Large intestine (tissue), 3 donors: Measurements from ENCODE around the gene CYP4V2. TPM values are rescaled to one million over a fixed set of nuclear protein-coding genes. Genes with fewer than 3 reads are reported as not detected.
"Not testable (repeated sequence)": the region's sequence is repeated elsewhere in the genome, so short reads cannot be mapped to it uniquely, and the experiment has no call there.

Experiments
- DNase-seq, 2 donors: peaks; one replicate each; pipeline versions ENCODE4 v3.0.0 to v3.0.0-alpha.2; 2013
- H3K27ac ChIP-seq: one replicate; pipeline ENCODE4 v1.5.1; 2013; ENCODE audit warnings: low read length
- H3K27me3 ChIP-seq: 2 replicates; pipeline ENCODE4 v1.6.1; 2013; ENCODE audit warnings: low read length; ENCODE audit not compliant: control insufficient read depth, insufficient read depth
- H3K36me3 ChIP-seq: 2 replicates; pipeline ENCODE4 v1.6.1; 2013; ENCODE audit warnings: low read length; ENCODE audit not compliant: control insufficient read depth, insufficient read depth
- H3K4me1 ChIP-seq: one replicate; pipeline ENCODE4 v1.6.1; 2013; ENCODE audit warnings: low read length; ENCODE audit not compliant: control insufficient read depth, insufficient read depth
- H3K4me3 ChIP-seq: one replicate; pipeline ENCODE4 v1.5.1; 2013; ENCODE audit warnings: low read length
- H3K9me3 ChIP-seq: one replicate; pipeline ENCODE4 v1.6.1; 2013; ENCODE audit warnings: mild to moderate bottlenecking, low read depth, low read length, moderate library complexity; ENCODE audit not compliant: control insufficient read depth
- WGBS: methylation state at CpG from one replicate; pipeline ENCODE4 v1.1.5; 2013; ENCODE audit warnings: low lambda C conversion rate; ENCODE audit not compliant: insufficient coverage; 5-methylcytosine and 5-hydroxymethylcytosine counted together
- polyA plus RNA-seq: library from polyadenylated mRNA; unstranded; fragments of 120-200 nt; gene quantifications from one replicate; pipeline ENCODE4 v1.2.1, GENCODE V29; 2013

The CYP4V2 gene
- polyA plus RNA-seq, 1 donor, result 48.4 TPM

DNA sequence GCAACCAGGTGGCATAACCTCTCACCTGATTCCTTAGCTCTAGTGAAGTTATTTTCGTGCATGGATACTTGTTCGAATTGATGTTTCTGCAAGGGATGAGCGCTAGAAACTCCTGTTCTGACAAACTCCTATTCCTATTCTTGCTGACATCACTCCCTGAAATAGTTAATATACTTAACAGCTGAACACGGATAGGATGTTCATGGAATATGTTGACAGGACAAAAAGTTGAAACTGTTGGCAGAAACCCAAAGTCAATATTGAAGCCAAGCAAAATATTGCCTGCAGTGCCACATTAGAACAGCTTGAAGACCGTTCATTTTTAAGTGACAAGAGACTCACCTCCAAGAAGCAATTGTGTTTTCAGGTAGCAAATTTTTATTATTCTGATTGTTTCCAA lies 35.9 kb downstream of the CYP4V2 start, which contains the start of gene KLKB1:
Gene KLKB1, plus strand, starts transcription at position 287 of the 400 bp plus-strand sequence. CDS start 689 bp downstream, outside the sequence.
- 17% methylated on average over 1 of the region's 5 CpGs for whole genome bisulfite sequencing
- Histone ChIP-seq H3K27ac (no peak within 1 kb of the TSS), H3K4me3 (no peak within 1 kb of the TSS), H3K36me3 (no peaks in the 10 kb centered on the region), H3K9me3 (peaks cover 26% of the 10 kb centered on the region), H3K4me1 (no peaks in the 10 kb centered on the region), H3K27me3 (no peaks in the 10 kb centered on the region)
- peak in 1 of 2 donors; percentile 49 for DNase-seq

DNA sequence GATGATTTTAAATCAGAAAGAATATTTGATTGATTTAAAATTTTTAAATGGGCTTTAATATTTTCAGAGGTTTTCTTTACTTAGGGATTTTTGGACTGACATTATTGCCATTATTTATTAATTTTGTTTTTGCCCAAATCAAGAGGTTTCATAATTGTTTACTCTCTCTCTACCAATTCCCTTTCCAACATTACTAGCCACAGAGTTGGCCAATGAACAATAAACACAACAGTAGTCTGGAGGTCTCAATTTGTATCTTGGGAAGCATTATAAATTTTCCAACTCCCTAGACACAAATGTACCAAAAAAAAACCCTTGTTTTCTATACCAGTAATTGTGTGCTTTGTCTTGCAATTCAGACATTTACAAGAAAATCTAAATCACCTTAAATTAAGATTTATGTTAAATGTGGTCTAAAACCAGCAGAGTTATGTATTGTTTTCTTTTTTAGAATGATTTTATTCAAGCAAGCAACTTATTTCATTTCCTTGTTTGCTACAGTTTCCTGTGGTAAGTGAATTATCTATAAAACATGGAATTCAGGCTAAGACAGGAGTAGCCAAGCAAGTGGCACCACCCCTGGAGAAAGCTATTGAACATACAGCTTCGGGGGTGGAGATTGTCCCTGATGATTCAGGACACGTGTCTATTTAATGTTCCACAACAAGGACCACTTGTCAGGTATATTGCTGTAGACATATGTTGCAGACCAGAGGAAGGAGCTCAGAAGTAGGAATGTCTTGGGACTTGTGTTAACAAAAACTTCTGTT lies 36.6 kb downstream of the CYP4V2 start:
- Histone ChIP-seq H3K9me3 (peaks cover 26% of the 10 kb centered on the region), H3K27me3 (no peaks in the 10 kb centered on the region), H3K27ac (no peak overlapping the region), H3K4me1 (no peaks in the 10 kb centered on the region), H3K4me3 (no peak overlapping the region), H3K36me3 (no peaks in the 10 kb centered on the region)
- no peak for DNase-seq
- WGBS, result no CpG with 5 or more reads among the region's 2 CpGs

DNA sequence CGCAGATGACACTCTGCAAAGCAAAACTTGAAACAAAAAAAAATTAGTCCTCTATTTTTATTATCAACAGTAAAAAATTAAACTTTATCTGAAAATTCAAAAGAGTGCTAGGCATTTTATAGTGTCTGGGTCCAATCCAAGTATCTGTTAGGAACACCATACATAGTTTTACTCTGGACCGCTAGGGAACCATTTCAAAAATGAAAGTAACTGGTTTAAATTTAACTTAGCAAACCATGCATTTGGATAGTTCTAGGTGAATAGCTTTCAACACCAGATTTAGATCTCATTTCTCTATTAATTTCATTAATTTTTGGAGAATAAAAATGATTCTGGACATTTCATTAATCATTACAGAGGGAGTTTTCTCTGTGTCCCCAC lies 37.1 kb downstream of the CYP4V2 start:
- H3K27me3 ChIP-seq, result no peaks in the 10 kb centered on the region
- DNase-seq, result no peak
- H3K9me3 ChIP-seq, result peaks cover 26% of the 10 kb centered on the region
- WGBS, result no CpG with 5 or more reads among the region's 2 CpGs
- no peak overlapping the region for H3K4me3 ChIP-seq
- H3K36me3 ChIP-seq, result no peaks in the 10 kb centered on the region
- H3K27ac ChIP-seq, result no peak overlapping the region
- no peaks in the 10 kb centered on the region for H3K4me1 ChIP-seq

DNA sequence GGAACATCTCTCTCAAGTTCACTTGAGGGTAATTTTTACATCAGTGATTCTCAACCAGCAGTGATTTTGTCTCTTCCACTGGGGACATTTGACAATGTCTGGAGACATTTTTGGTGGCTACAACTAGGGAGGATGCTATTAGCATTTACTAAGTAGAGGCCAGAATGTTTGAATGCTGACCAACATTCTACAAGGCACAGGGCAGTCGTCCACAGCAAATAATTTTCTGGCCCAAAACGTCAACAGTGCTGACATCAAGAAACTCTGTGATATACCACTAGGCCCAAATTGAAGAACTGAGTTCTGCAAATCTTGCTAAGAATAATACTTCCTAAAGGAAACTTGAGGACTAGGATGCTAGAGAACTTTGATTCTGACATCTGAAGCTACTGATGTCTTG lies 43.0 kb downstream of the CYP4V2 start:
- DNase-seq, result no peak
- Histone ChIP-seq H3K4me3 (no peak overlapping the region), H3K27me3 (no peaks in the 10 kb centered on the region), H3K4me1 (no peaks in the 10 kb centered on the region), H3K27ac (no peak overlapping the region), H3K36me3 (no peaks in the 10 kb centered on the region), H3K9me3 (no peaks in the 10 kb centered on the region)
- no CpG with 5 or more reads among the region's 2 CpGs for WGBS

DNA sequence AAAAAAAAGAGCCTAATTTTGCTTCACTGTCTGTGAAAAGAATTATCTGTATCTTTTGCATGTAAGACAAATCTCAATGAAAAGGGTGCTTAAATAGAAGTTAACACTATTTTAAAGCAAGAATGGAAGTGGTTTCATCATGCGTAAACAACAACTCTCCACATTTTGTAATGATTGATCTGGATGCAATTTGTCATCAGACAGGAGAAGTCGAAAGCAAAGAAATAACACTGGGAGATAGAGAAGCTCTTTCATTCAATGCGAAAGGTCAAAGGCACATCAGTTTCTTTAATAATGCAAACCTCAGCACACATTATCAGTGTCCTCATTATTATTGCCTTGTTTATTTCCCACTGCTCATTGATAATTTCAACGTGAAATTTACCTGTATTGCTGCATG lies 44.8 kb downstream of the CYP4V2 start:
- Histone ChIP-seq H3K27ac (no peak overlapping the region), H3K36me3 (no peaks in the 10 kb centered on the region), H3K4me3 (no peak overlapping the region), H3K9me3 (no peaks in the 10 kb centered on the region), H3K27me3 (no peaks in the 10 kb centered on the region), H3K4me1 (no peaks in the 10 kb centered on the region)
- 0% methylated on average over 1 of the region's 4 CpGs for WGBS
- DNase-seq, result no peak

DNA sequence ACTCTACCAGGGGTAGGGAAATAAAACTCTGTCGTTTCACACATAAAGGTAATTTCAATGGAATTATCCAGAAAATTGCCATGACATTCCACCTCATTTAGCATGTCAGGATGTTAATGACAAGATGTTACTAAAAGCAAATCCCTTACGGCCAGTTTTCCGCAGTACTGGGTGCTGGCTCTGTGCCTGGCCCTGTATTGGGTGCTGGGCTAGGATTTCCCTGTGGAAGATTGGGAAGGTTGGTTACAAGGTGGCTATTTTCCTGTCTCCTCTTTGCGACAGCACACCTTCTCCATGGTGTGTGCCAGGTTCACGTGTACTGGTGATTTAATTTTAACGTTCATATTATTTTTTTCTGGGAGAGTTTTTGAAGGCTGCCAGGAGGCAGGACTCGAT lies 49.1 kb downstream of the CYP4V2 start:
- Histone ChIP-seq H3K27me3 (no peaks in the 10 kb centered on the region), H3K36me3 (no peaks in the 10 kb centered on the region), H3K4me3 (no peak overlapping the region), H3K9me3 (no peaks in the 10 kb centered on the region), H3K27ac (no peak overlapping the region), H3K4me1 (no peaks in the 10 kb centered on the region)
- 100% methylated on average over 1 of the region's 7 CpGs for WGBS
- no peak for DNase-seq

DNA sequence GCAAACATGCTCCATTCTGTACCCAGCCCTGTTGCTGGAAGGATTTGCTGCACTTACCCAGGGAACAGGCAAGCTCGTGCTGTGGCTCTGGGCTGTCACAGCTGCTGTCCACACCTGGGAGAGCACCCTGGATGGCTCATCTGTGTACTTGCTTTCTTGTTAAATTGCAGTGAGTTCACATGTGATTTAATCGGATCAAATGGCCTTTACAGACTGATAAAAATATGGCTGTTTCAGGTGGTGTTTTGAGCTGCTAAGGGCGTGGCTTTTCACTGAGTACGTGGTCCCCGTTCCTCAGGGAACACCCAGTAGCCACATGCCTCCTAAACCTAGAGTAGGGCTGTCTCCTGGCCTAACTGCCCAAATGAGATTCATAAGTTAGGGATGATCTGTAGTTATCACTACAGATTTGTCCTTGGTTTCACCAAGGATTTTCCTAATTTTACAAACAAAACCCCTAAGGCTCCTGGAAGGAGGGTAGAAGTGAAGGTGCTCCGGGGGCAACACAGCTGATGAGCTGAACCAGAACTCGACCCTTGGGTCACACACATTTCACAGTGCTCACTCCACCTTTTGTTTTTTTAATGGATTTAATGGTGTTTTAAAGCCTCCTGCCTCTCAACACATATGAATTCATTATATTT lies 49.6 kb downstream of the CYP4V2 start:
- Histone ChIP-seq H3K27me3 (no peaks in the 10 kb centered on the region), H3K9me3 (no peaks in the 10 kb centered on the region), H3K27ac (no peak overlapping the region), H3K36me3 (no peaks in the 10 kb centered on the region), H3K4me1 (no peaks in the 10 kb centered on the region), H3K4me3 (no peak overlapping the region)
- WGBS, result no CpG with 5 or more reads among the region's 7 CpGs
- DNase-seq, result no peak

DNA sequence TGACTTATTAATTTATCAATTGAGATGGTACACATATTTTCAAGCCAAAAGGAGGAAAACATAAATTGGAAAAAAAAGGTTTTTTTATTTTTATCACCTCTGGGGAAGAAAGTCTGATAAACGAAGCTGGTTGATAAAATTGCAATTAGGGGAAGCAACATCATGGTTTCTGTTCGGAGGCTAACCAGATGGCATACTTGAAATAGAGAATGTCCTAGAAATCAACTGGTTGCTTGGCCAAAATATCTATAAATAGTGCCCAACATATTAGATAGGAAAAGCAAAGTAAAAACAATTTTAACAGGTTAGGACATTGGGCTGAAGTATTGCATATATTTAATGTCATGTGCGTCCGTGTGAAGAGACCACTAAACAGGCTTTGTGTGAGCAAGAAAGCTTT lies 50.2 kb downstream of the CYP4V2 start:
- no peaks in the 10 kb centered on the region for H3K9me3 ChIP-seq

DNA sequence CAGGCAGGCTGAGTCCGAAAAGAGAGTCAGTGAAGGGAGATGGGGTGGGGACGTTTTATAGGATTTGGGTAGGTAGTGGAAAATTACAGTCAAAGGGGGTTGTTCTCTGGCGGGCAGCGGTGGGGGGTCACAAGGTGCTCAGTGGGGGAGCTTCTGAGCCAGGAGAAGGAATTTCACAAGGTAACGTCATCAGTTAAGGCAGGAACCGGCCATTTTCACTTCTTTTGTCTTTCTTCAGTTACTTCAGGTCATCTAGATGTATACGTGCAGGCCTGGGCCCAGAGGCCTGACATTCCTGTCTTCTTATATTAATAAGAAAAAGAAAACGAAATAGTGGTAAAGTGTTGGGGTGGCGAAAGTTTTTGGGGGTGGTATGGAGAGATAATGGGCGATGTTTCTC lies 50.7 kb downstream of the CYP4V2 start:
- DNase-seq, H3K27me3 ChIP-seq, H3K36me3 ChIP-seq, H3K4me1 ChIP-seq, H3K4me3 ChIP-seq, H3K27ac ChIP-seq, H3K9me3 ChIP-seq: not testable (repeated sequence)
- 75% methylated on average over 4 of the region's 10 CpGs for WGBS

More for the DNA sequence above, 50.2 kb downstream of the CYP4V2 start:
- no peaks in the 10 kb centered on the region for H3K27me3 ChIP-seq
- H3K27ac ChIP-seq, result no peak overlapping the region
- H3K36me3 ChIP-seq, result no peaks in the 10 kb centered on the region
- WGBS, result 95% methylated on average over 4 of the region's 4 CpGs
- DNase-seq, result no peak
- H3K4me1 ChIP-seq, result no peaks in the 10 kb centered on the region
- H3K4me3 ChIP-seq, result no peak overlapping the region

DNA sequence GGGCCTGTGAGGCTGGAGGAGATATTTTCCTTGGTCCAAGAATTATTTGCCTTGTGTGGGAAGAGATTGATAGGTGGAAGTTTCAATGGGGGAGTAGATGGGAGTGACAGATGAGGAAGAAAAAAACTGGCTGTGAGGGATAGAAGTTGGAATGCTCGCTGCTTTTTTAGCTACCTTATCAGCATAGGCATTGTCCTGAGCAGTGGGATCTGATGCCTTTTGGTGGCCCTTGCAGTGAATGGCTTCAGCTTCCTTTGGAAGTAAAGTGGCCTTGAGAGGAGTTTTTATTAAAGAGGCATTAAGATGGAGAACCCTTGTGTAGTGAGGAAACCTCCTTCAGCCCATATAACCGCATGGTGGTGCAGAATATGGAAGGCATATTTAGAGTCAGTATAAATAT lies 52.0 kb downstream of the CYP4V2 start:
- DNase-seq, result no peak
- Histone ChIP-seq H3K36me3 (no peaks in the 10 kb centered on the region), H3K4me3 (no peak overlapping the region), H3K9me3 (no peaks in the 10 kb centered on the region), H3K27ac (no peak overlapping the region), H3K27me3 (no peaks in the 10 kb centered on the region), H3K4me1 (no peaks in the 10 kb centered on the region)
- no CpG with 5 or more reads among the region's 2 CpGs for WGBS

DNA sequence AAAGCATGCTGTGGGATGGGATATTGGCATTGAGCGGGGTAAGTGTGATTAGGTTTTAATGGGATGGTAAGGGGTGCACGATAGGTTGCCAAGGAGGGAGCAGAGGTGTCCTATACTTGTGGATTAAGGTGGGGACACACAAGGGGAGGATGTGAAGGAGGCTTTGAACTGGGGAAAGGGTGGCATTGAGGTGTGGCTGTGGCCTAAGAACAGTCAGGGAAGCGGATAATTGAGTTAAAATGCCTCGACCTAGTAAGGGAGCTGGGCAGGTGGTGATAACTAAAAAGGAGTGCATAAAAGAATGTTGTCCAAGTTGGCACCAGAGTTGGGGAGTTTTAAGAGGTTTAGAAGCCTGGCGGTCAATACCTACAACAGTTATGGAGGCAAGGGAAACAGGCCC lies 53.5 kb downstream of the CYP4V2 start:
- H3K4me3 ChIP-seq, result no peak overlapping the region
- no peaks in the 10 kb centered on the region for H3K27me3 ChIP-seq
- H3K4me1 ChIP-seq, result no peaks in the 10 kb centered on the region
- DNase-seq, result no peak
- no peaks in the 10 kb centered on the region for H3K36me3 ChIP-seq
- no peaks in the 10 kb centered on the region for H3K9me3 ChIP-seq
- WGBS, result no CpG with 5 or more reads among the region's 5 CpGs
- no peak overlapping the region for H3K27ac ChIP-seq
